HS-27A (cell line): ENCODE measurements around the gene PCDHGB5.
"Not testable (repeated sequence)": the region's sequence is repeated elsewhere in the genome, so short reads cannot be mapped to it uniquely, and the experiment has no call there.

Experiments
- DNase-seq: peaks from one replicate; pipeline ENCODE4 v3.0.0-alpha.2; 2012; ENCODE audit warnings: low read depth, missing footprints

PCDHGB5 gene

GRCh38 chr5:141382469-141383294, 15.1 kb upstream of the PCDHGB5 start, which contains the start of gene PCDHGA7:
Gene PCDHGA7, plus strand, starts transcription at chr5:141382742. Its CDS starts 158 bp downstream, at chr5:141382900.
- no peak for DNase-seq

GRCh38 chr5:141383345-141383744, 14.4 kb upstream of the PCDHGB5 start:
- DNase-seq = no peak

GRCh38 chr5:141384471-141385267, 13.1 kb upstream of the PCDHGB5 start:
- DNase-seq = no peak

- DNase-seq = not testable (repeated sequence)
Observed at GRCh38 chr5:141387557-141388311, 10.0 kb upstream of the PCDHGB5 start, which contains the start of gene PCDHGB4. Gene PCDHGB4, plus strand, starts transcription at chr5:141387698. Its CDS starts 187 bp downstream, at chr5:141387885.

GRCh38 chr5:141388661-141389060, 9.1 kb upstream of the PCDHGB5 start:
- DNase-seq = no peak

GRCh38 chr5:141389153-141390042, 8.3 kb upstream of the PCDHGB5 start:
- no peak for DNase-seq

GRCh38 chr5:141392429-141393198, 5.1 kb upstream of the PCDHGB5 start, which contains the start of gene PCDHGA8:
Gene PCDHGA8, plus strand, starts transcription at chr5:141392633. Its CDS starts 181 bp downstream, at chr5:141392814.
- DNase-seq = no peak

GRCh38 chr5:141393267-141393666, 4.5 kb upstream of the PCDHGB5 start:
- no peak for DNase-seq

GRCh38 chr5:141394401-141395187, 3.2 kb upstream of the PCDHGB5 start:
- not testable (repeated sequence) for DNase-seq

GRCh38 chr5:141398608-141399007, 861 bp downstream of the PCDHGB5 start:
- no peak for DNase-seq

GRCh38 chr5:141399555-141400258, 2.0 kb downstream of the PCDHGB5 start:
- no peak for DNase-seq

- no peak for DNase-seq
Observed at GRCh38 chr5:141402553-141403243, 5.0 kb downstream of the PCDHGB5 start, which contains the start of gene PCDHGA9. Gene PCDHGA9, plus strand, starts transcription at chr5:141402778. Its CDS starts 175 bp downstream, at chr5:141402953.

GRCh38 chr5:141403387-141403786, 5.6 kb downstream of the PCDHGB5 start:
- no peak for DNase-seq

- not testable (repeated sequence) for DNase-seq
Observed at GRCh38 chr5:141407790-141408505, 10.2 kb downstream of the PCDHGB5 start, which contains the start of gene PCDHGB6. Gene PCDHGB6, plus strand, starts transcription at chr5:141408021. Its CDS starts 182 bp downstream, at chr5:141408203.

GRCh38 chr5:141409598-141410306, 12.0 kb downstream of the PCDHGB5 start:
- no peak for DNase-seq

- no peak for DNase-seq
Observed at GRCh38 chr5:141411575-141411974, 13.8 kb downstream of the PCDHGB5 start.
